Stimulated activated CD8-positive, alpha-beta memory T cell treated with anti-CD3 and anti-CD28 coated beads, Interleukin-15, amount 100 ng/mL, for 1 hour (primary cell): Measurements from ENCODE around the gene SMPX.

Source experiments
- DNase-seq: peaks from one replicate; pipeline ENCODE4 v3.0.0-alpha.2; 2020; ENCODE audit warnings: low read depth

Gene SMPX

GRCh38 chrX:21711129-21711847 lies 46.6 kb downstream of the SMPX start:
- DNase-seq, result no peak

- no peak for DNase-seq
Measured at GRCh38 chrX:21708116-21708515, 49.8 kb downstream of the SMPX start.

GRCh38 chrX:21705225-21705624 lies 52.7 kb downstream of the SMPX start:
- no peak for DNase-seq

- no peak for DNase-seq
Measured at GRCh38 chrX:21702725-21703124, 55.2 kb downstream of the SMPX start.

GRCh38 chrX:21700967-21701366 lies 56.9 kb downstream of the SMPX start:
- no peak for DNase-seq

GRCh38 chrX:21700275-21700674 lies 57.6 kb downstream of the SMPX start:
- no peak for DNase-seq

- no peak for DNase-seq
Measured at GRCh38 chrX:21699136-21699535, 58.8 kb downstream of the SMPX start.

GRCh38 chrX:21698272-21698671 lies 59.6 kb downstream of the SMPX start:
- no peak for DNase-seq

- DNase-seq, result no peak
Measured at GRCh38 chrX:21691512-21692018, 66.4 kb downstream of the SMPX start.

GRCh38 chrX:21683941-21684340 lies 74.0 kb downstream of the SMPX start:
- DNase-seq, result no peak

- DNase-seq, result no peak
Measured at GRCh38 chrX:21678048-21678612, 79.8 kb downstream of the SMPX start.

- no peak for DNase-seq
Measured at GRCh38 chrX:21675931-21676330, 82.0 kb downstream of the SMPX start.

GRCh38 chrX:21674430-21675186 lies 83.3 kb downstream of the SMPX start:
- DNase-seq, result no peak

GRCh38 chrX:21666679-21667078 lies 91.2 kb downstream of the SMPX start:
- no peak for DNase-seq

GRCh38 chrX:21666252-21666651 lies 91.7 kb downstream of the SMPX start:
- DNase-seq, result no peak

GRCh38 chrX:21662761-21663160 lies 95.2 kb downstream of the SMPX start:
- no peak for DNase-seq

GRCh38 chrX:21661316-21661715 lies 96.6 kb downstream of the SMPX start:
- no peak for DNase-seq

GRCh38 chrX:21660156-21660555 lies 97.8 kb downstream of the SMPX start:
- DNase-seq, result no peak

GRCh38 chrX:21659320-21659719 lies 98.6 kb downstream of the SMPX start:
- DNase-seq, result no peak

GRCh38 chrX:21658746-21659145 lies 99.2 kb downstream of the SMPX start:
- DNase-seq, result no peak

GRCh38 chrX:21658152-21658737 lies 99.7 kb downstream of the SMPX start, which contains the start of gene KLHL34:
Gene KLHL34, minus strand, starts transcription at chrX:21658330. Its CDS starts 542 bp downstream, at chrX:21657788.
- no peak for DNase-seq

- no peak for DNase-seq
Measured at GRCh38 chrX:21657318-21658151, 100.4 kb downstream of the SMPX start.
